Measurements from ENCODE around the gene DSCAM.
"Not testable (repeated sequence)": the region's sequence is repeated elsewhere in the genome, so short reads cannot be mapped to it uniquely, and the experiment has no call there.

DSCAM gene

DNA sequence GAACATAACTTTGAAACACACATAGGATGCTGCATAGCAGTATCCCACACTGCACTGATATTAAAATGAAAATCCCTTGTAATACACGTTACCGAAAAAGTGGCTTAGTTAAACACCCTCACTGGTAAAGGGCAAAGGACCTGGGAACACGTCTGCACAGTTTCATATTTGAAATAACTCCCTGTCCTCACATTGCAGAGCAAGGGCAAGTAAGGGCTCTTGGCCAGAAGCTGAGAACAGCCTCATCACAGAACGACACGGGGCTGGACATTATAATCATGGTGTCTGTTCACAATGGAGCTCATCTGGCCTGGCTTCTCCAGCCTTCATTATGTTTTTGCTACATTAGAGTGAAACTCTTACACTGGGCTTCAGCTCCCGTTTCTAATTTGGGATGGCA is 772.8 kb downstream of the DSCAM start:
- ATAC-seq = no peak

DNA sequence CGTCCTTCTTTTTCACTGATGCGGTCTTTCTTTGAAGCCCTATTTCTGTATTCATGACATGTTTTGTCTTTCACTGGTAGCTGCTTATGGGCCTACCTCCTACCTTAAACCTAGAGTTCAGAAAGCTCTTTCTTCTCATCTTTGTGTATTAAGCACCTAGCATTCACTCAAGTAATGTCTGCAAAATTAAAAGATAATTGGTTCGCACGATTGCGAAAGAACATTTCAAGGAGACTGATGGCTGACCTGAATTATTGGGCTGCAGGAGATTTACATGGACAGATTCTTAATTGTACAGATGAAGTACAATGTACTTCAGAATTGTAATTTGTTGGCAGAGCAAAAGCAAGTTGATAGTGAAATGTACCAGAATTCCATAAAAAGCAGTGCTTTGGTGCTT is 773.3 kb downstream of the DSCAM start:
- no peak for ATAC-seq

GRCh38 chr21:40070871-40071270 is 776.1 kb downstream of the DSCAM start:
- no peak for ATAC-seq

DNA sequence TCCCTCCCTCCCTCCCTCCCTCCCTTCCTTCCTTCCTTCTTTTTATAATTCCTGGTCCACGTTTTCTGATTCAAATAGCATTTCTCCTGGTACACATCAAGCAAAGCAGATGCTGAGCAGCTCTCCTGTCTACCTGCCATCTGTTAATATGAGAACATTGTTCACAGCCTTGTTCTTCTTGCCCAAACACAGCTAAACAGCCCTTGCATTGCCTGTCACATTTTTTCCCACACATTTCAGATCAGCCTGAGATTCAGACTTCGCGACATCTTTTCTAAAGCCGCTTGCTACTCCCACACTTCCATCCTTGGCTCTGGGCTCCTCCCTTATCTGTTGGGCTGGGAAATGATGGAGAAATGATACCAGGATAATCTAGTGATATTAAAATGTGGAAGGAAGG is 779.2 kb downstream of the DSCAM start:
- ATAC-seq = no peak

GRCh38 chr21:40066221-40066620 is 780.7 kb downstream of the DSCAM start:
- ATAC-seq = no peak

GRCh38 chr21:40060083-40060677 is 786.8 kb downstream of the DSCAM start:
- no peak for ATAC-seq

- ATAC-seq = no peak
Observed at GRCh38 chr21:40057331-40057730, 789.6 kb downstream of the DSCAM start.

DNA sequence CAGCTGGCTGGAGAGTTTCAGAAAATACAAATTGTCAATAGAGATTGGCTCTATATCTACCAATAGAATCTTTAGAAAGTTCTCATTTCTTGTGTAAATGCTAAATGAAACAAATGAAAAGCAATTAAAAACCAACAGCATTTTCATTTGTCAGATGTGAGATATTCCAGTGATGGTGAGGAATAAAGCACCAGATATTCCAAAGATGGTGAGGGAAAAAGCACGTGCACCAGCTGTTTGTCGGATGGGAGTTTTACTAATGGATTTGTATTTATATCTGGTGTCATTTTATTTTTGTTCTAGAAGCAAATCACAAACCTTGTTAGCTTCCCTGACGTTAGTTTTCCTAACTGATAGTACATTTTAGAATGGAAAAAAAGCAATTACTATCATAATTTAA is 790.9 kb downstream of the DSCAM start:
- ATAC-seq = no peak

DNA sequence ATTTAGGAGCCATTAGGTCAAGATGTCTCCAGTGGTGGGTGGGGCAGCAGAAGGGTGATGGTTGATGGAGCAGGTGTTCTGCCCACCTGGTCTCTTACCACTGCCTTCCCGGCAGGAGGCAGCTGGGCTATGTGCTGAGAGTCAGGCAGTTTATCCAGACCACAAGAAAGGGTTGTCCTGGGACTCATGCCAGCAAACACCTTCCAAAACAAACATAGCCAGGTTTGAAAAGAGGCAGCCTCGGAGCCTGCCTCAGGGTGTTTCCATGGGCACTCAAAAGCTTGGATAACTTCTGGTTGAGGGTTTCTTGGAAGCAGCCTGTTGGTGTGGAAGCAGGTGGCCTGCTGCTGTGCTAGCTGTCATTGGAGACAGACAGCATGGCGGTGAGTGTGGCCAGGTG is 792.6 kb downstream of the DSCAM start:
- no peak for ATAC-seq

GRCh38 chr21:40053007-40053406 is 794.0 kb downstream of the DSCAM start:
- no peak for ATAC-seq

GRCh38 chr21:40052276-40052675 is 794.7 kb downstream of the DSCAM start:
- ATAC-seq = no peak

DNA sequence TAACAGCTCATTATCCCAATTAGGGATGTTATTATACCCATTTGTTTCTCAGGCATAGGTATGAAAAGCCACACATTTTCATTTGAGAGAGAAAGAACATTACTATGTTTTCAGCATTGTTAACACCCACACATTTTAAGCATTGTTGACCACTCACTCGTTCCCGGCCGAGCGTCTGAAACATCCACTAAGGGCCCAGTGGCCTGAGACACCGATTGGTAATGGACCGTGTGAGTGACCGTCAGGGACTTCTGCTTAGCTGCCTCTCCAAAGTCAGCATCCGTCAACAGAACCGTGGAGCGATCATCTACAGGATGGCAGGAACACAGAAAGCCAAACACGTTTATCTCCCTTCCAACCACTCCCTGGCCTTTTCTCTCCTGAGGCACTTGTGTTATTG is 795.2 kb downstream of the DSCAM start:
- no peak for ATAC-seq

DNA sequence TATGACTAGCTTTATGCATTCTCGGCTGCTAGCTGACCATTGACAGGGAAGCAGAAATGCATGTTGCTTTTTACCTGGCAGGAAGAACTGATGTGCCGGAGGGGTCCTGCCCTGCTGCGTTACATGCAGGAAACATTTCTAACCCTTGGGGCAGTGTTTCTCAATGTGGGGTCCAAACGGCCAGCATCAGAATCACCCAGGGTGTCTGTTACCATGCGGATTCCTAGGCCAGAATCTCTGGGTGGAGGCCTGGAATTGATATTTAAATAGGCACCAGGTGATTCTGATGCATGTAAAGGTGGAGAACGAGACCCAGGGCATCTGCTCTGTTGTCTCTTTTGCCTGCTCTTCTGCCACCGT is 797.0 kb downstream of the DSCAM start:
- no peak for ATAC-seq

DNA sequence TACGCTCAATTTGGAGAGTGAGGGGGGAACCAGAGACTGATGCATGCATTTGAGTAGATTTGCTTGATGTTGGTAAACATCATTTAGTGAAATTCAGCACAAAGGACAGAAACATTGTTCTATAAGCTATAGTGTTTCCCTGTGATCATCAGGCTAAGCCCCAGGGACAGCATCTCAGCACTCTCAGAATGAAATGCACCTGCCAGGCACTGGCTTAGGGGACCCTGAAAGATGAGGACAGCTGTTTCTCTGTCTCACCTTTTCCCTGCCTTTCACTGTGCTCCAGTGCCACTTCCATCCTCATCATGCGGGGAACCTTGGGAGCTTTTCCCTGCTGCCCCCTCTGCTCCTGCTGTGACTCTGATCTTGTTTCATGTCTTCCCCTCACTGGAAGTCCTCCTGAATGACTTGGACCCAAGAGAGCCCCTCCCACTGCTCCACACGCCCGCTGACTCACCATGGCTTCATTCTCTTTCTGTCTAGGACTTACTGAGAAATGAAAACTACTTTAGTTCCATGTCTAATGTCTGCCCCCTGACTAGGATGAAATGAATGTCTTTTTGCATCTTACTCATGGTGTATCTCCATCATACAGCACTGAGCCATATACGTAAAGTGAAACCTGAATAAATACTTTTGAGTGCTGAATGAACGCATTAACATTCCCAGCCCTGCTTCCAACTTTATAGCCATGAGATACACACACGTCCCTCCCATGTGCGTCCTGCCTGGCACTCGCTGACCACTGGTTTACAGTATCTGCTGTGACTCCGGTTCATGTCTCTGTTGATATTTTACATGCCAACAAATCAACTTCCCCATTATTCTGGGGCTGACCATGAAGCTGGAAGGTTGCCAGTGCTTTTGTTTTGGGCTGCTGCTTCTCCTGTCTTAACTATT is 797.7 kb downstream of the DSCAM start:
- ATAC-seq = no peak

DNA sequence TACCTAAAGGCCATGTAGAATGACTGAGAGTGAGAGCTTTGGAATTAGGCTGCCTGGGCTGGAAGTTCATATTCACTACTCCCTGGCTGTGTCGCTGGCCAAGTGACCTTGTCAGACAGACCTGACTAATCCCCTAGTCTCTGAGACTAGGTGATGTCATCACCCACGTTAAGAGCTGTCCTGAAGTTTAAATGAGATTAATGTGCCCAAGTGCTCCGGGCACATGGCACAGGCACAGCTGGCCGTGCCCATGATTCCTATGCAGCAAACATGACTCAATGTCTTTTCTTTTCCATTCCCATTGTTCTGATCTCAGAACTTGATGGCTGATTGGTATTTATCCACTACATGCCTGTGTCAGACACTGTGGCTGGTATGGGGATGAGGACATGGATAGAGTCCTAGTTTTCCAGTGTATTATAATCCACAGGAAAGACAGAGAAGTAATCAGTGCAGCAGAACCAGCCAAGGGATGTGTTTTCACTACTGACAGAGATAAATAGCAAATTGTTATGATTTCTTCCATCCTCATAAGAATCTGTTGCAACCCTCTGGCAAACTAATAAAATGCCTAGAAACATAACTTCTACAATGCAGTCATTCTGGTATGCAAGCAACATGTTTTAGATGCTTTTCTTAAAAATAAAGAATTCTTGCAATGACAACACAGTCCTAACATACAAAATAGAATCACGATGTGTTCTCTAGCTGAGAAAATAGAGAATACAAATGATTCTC is 798.8 kb downstream of the DSCAM start:
- ATAC-seq = no peak

GRCh38 chr21:40047211-40047610 is 799.7 kb downstream of the DSCAM start:
- no peak for ATAC-seq

- ATAC-seq = no peak
Observed at GRCh38 chr21:40043866-40044265, 803.1 kb downstream of the DSCAM start.

DNA sequence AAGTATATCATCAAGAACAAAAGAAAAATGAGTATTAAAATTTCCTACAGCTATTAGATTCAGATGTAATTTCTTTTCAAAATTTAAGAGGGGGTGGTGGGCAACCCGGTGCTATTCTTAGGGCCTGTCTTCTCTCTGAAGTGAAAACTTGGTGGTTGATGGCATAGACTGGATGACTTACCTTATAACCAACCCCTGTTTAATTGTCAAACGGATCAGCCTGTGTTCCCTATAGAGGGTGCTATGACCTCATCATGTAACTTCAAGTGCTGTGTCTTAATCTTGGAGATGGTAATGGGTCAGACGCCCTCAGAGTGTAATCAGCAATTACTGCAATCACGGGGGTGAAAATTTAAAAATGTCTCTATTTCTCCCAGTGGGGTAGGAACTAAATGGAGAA is 803.5 kb downstream of the DSCAM start:
- ATAC-seq = no peak

- no peak for ATAC-seq
Observed at GRCh38 chr21:40041446-40041845, 805.5 kb downstream of the DSCAM start.

- ATAC-seq = not testable (repeated sequence)
Observed at GRCh38 chr21:40033156-40033782, 813.7 kb downstream of the DSCAM start.

DNA sequence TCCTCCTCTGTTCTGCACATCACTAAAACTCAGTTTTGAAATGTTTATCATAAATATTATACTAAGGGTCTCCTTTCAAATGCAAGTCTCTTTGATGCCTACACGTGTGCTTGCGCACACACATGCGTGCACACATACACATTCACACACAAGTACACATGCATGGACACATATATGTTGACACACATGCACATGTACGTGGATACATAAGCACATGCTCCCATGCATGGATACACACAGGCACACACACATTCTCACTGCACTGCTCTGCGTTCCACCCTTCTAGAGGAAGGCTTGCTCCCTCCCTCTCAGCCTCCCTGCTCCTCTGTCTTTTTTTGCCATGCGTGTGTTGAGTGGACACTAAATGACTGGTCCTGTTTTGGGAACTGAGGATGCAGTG is 817.1 kb downstream of the DSCAM start:
- ATAC-seq = no peak

DNA sequence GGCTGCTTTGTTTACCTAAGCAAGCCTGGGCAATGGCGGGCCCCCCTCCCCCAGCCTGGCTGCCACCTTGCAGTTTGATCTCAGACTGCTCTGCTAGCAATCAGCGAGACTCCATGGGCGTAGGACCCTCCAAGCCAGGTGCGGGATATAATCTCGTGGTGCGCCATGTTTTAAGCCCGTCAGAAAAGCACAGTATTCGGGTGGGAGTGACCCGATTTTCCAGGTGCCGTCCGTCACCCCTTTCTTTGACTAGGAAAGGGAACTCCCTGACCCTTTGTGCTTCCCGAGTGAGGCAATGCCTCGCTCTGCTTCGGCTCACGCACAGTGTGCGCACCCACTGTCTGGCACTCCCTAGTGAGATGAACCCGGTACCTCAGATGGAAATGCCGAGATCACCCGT is 818.6 kb downstream of the DSCAM start:
- not testable (repeated sequence) for ATAC-seq

Measured in activated CD4-positive, CD25-positive, alpha-beta regulatory T cell treated with anti-CD3 and anti-CD28 coated beads, Interleukin-2, amount 50 U/mL, for 24 hours (primary cell).